HUDEP-2 (cell line): ENCODE measurements around the gene TTC1.

ENCODE experiments used
- DNase-seq, 76 experiments: peaks; one replicate each; lab custom pipeline; 2025; ENCODE audit not compliant: unreplicated experiment in 76 of 76; lab: John Stamatoyannopoulos, UW

Gene TTC1

DNA sequence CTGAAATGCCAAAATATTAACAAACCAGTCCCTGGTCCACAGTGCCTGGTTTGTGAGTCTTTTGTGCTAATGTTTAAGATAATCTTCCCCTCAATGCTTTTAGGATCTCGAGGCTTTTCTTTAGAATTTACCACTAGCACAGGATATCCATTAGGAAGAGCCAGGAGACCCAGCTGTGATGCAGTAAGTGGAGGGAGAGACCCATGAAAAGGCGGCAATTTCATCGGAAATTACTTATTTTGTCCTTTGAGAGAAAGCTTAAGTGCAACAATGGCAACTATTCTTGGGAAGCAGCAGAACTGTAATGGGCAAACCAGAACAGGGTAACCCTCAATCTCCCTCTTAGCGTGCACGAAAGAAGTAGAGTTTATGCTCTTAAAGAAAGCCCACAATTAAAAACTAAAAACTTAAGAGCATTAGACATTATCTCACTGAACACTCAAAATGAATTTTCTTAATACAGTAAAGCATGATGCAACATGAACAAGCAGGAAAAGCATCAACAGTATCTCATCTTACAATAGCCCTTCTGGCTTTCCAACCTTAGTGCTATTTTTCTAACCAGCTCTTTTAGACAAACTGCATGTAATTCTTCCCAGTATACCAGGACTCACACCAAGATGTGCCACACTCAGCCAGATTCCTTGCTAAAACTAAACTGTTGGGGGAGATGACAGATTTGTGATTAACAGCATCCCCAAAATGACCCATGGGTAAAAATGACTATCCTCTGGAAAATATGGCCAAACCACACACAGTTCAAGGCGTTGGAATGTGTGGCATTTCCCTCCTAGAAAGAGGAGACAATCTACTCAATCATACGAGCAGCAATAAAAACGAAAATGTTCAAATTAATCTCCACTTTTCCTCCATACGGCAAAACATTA is 73.9 kb downstream of the TTC1 start:
- DNase-seq: no peak

DNA sequence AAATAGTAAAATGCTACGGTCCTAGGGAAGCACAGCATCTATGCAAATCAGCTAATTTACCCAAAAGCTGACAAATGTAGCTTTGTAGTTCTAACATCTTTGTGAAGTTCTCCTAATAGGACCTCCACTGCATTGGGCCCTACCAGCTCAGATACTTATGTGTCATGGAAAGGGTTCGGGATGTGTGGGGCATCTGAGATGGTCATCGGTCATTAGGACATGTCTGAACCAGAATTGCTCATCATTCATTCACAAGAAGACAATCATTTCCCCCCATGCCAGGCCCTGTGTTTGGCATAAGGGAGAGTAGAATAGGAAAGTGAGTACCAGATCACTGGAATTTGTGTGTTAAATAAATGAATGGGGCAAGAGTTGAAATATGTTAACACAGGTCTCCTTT is 74.6 kb downstream of the TTC1 start:
- DNase-seq: no peak

DNA sequence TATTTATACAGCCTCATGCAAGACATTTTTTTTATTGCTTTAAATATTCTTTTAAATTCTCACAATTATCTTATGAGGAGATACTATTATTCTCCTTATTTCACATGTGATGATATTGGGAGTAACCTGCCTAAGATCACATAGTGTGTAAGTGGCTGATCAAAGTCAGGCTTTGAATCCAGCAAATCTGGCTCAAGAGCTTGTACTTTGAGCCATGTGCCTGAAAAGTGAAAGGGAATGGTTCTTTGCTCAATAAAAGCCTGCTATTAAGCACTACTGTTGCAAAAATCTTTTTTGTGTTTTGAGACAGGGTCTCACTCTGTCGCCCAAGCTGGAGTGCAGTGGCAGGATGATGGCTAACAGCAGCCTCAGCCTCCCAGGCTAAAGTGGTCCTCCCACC is 75.2 kb downstream of the TTC1 start:
- DNase-seq: no peak

DNA sequence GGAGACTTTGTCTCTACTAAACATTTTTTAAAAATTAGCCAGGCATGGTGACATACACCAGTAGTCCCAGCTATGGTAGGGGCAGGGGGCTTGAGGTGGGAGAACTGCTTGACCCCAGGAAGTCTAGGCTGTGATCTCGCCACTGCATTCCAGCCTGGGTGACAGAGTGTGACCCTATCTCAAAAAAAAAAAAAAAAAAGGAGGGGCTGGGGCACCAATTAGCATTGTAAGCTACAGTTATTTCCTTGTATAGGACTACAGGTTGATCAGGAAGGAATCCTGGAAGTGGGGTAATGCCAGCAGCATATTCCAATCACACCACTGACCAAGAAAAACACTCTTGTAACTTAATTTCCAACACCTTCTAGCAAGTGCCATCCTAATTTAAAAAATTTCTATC is 78.3 kb downstream of the TTC1 start:
- no peak for DNase-seq

DNA sequence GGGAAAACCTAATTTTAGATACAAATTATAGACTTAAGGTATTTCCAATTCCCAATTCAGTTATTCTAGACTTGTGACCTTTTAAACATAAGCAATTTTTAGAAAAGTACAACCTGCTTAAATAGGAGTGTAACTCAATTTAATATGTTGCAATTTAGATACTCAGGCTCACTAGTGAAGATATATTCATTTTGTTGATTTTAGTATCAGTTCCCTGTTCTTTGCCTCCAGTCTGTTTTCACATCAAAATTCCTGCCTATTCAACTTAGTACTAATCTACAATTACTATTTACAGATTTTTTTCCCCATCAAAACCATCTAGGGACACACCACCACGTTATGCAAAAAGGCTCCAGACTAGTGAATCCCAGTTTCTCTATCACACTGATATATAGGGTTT is 79.9 kb downstream of the TTC1 start:
- DNase-seq: no peak

DNA sequence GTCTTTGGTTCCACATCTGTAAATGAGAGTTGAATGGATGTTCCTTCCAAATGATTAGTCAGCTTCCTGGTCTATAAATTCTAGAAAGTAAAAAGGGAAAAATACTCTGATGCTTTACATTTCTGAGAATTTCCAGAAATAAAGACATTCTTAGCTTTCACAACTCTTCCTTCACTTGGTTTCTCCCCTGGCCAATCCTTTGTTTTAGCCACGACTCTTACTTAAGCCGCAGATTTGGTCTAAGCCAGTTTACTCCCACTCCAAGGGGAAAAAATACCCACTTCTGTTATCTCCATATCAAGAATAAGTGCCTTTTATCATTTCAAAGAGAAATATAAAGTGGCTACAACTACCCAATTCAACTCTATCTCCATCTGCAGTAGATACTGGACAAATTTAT is 80.6 kb downstream of the TTC1 start:
- no peak for DNase-seq

DNA sequence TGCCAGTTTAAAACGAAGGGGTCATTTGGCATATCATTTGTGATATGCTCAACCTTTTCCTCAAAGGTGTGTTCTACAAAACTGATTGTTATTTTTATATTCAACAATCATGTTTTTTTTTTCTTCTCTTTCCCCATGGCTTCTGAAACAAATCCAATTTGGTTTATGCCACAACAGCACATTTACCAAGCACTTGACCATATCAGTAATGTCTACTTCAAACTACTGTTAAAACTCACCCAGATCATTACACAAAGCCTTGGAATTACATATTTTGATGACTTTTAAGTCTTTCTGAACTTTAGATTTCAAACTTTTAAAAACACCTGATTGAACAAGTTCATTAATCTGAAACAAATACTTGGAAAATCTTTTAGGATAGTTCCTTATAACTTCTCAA is 81.1 kb downstream of the TTC1 start:
- no peak for DNase-seq

DNA sequence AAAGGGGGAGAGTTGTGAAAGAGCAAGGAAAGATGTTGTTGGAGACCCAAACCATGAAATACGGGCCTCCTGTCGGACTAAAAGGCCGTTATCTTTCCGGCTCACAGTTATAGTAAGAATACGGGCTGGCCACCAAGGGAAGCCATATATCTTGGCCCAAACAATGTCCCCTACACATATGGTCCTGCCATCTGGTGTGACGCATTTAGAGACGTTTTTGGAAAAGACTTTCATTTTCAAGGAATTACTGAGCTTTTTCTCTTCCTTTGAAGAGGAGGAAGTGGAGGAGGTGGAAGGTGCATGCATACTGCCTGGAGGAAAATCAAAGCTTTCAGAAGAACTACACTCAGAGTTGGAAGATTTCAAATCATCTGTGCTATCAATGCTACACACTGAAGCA is 83.6 kb downstream of the TTC1 start:
- DNase-seq: no peak

DNA sequence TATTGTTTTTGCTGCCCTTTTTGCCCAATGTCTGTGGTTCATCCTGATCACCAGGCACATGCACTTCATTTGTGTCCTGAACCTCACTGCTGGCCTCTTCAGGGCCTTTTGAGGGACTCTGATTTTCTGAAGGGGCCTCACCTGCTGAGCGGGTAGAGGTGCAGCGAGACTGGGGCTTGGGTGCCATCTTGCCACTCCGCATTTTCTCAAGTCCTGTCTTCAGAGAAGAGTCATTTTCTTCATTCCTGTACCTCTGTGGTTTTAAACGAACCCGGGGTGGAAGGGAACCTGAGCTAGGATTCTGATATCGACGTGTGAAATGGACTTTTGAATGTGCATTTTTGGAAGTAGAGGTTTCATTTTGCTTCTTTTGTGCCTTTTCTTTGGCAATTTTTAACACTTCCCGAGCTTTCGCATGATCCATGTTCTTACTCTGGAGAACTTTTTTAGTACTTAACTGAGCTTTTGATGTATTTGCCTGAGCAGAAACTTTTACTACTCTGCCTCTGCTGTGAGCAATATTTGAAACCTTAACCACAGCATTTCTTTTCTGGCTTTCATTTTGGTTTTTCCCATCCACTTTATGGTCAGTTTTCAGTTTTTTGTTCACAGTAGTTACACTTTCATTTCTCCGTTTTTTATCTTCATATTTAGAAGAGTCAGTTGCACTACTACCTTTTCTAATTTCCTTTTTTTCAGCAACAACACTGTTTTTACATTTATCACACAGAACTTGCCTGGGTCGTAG is 84.2 kb downstream of the TTC1 start:
- no peak for DNase-seq

DNA sequence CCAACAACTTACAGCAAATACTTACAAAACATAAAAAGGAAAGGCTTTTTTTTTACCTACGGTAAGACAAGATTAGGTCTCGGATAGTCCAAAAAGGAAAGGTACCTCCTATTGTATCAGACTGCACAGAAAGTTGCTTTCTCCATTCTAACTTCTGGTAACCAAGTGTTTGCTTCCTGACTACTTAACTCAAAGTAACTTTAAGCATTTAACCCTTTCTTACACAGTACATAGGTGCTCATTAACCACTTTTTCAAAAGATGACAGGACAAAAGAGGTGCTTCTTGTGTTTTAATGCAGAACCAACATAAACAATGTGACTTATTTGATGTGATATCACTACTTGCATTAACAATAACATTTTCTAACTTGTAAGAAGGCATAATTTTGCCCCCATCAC is 87.2 kb downstream of the TTC1 start:
- no peak for DNase-seq

DNA sequence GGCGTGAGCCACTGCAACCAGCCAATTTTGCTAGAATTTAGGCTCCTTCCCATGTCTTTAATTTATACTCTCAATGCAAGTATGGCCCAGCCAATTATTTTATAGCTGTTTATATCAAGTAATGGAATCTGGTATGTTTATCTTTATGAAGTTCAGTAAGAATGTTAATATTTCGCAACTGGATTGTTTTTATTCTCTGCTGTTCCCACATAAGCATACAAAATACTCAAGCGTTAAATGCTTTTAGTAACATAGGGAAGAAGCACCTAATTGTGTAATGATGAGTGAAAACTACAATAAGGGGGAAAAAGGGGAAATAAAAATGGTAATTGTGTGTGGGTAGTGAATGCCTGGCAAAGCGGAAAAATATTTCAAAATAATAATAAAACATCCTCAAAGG is 89.1 kb downstream of the TTC1 start:
- no peak for DNase-seq

DNA sequence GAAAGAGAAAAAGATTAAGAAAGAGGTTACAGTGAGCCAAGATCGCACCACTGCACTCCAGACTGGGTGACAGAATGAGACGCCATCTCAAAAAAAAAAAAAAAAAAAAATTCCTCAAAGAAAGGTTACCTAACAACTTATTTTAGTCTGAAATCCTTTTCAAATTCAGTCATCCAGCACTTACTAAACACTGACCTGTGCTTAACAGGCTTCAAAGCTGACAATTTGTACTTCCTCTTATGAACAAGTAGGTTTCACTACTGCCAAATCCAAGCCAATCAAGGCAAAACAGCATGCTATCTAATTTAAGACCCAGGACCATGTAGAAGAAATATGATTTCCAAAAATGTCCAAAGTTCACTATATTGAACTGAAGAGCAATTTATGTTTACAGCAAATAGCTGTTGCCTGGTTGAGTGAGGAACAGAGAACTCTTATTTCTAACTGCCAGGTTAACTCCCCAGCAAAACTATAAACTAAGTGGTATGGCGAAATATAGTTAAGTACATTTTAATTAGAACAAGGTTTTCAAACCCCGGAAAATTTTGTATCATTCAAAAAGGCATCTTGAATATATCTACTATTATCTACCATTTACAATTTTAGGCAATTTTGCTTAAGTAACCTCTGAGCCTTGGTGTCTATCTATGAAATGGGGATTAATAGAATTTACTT is 96.9 kb downstream of the TTC1 start:
- DNase-seq: peak in 3 of 76 experiments; percentile 1 to 2 (median 1)

DNA sequence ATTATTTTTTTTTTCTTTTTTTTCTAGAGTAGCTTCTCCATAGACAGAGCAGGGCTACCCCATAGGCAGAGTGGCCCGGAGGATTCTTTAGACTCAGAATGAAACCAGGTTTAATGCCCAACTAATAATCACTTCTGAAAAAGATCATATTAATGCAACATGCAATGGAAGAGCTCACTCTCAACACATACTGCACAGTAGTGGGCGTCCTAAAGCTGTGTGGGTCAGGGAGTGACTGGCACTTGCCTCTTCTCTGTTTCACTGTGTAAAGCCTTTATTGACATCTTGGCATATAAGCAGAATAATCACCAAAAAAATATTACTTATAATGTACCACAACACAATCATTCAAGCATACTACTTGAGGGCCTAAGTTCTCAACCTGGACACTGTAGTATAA is 99.2 kb downstream of the TTC1 start:
- no peak for DNase-seq
